HepG2 (cell line): Measurements from ENCODE around the gene TSPAN31. TPM values are rescaled to one million over a fixed set of nuclear protein-coding genes. Genes with fewer than 3 reads are reported as not detected.

Experiments
- ETV6 ChIP-seq: sonication (generic); formaldehyde crosslinking; conservative IDR thresholded peaks from 2 replicates; pipeline ENCODE4 v1.4.0; 2020; ENCODE audit warnings: missing genetic modification reagents
- EZH2 ChIP-seq: conservative IDR thresholded peaks from 2 replicates; pipeline ENCODE4 v1.6.1; 2012; ENCODE audit warnings: mild to moderate bottlenecking, low read depth, low read length, moderate library complexity
- FOXK1 ChIP-seq: sonication (generic); formaldehyde crosslinking; IDR thresholded peaks from 2 replicates; pipeline ENCODE4 v1.4.0; 2020; ENCODE audit warnings: low read depth, missing genetic modification reagents, borderline replicate concordance
- MATR3 ChIP-seq: sonication (generic); formaldehyde crosslinking; IDR thresholded peaks from 2 replicates; pipeline ENCODE4 v1.4.0; 2020; ENCODE audit warnings: missing genetic modification reagents
- MTA1 ChIP-seq: sonication (generic); formaldehyde crosslinking; IDR thresholded peaks from 2 replicates; pipeline ENCODE4 v1.4.0; 2020; ENCODE audit warnings: missing genetic modification reagents, mild to moderate bottlenecking, borderline replicate concordance
- NFAT5 ChIP-seq: sonication (generic); formaldehyde crosslinking; IDR thresholded peaks from 2 replicates; pipeline ENCODE4 v1.4.0; 2020; ENCODE audit warnings: missing genetic modification reagents
- SUZ12 ChIP-seq: fragments of 150-350 bp; IDR thresholded peaks from 2 replicates; pipeline ENCODE4 v1.6.1; 2014; ENCODE audit warnings: low read depth, low read length
- ZFP82 ChIP-seq: sonication (generic); formaldehyde crosslinking; IDR thresholded peaks from 2 replicates; pipeline ENCODE4 v1.5.1; 2020; ENCODE audit warnings: mild to moderate bottlenecking, missing genetic modification reagents, borderline replicate concordance
- ZNF24 ChIP-seq: fragments of 450-650 bp; IDR thresholded peaks from 2 replicates; pipeline ENCODE4 v1.6.1; 2017; ENCODE audit warnings: antibody characterized with exemption, mild to moderate bottlenecking
- ZNF446 ChIP-seq: sonication (generic); formaldehyde crosslinking; IDR thresholded peaks from 2 replicates; pipeline ENCODE4 v1.5.0; 2020; ENCODE audit warnings: mild to moderate bottlenecking, missing genetic modification reagents
- ZNF788 ChIP-seq: sonication (generic); formaldehyde crosslinking; IDR thresholded peaks from 2 replicates; pipeline ENCODE4 v1.5.0; 2020; ENCODE audit warnings: mild to moderate bottlenecking, missing genetic modification reagents, borderline replicate concordance
- ZSCAN31 ChIP-seq: sonication (generic); formaldehyde crosslinking; IDR thresholded peaks from 2 replicates; pipeline ENCODE4 v1.5.0; 2020; ENCODE audit warnings: low read depth, mild to moderate bottlenecking, missing genetic modification reagents
- polyA plus RNA-seq, 8 experiments: library from polyadenylated mRNA; depleted of rRNA in 3 of 8; stranded (reverse) in 7 of 8; unstranded in 1 of 8; fragments of >200 nt; fragmentation: Illumina TruSeq in 4 of 8; extraction: Trizol in 4 of 8; gene quantifications; 2 replicates each; pipeline versions ENCODE4 v1.2.1 to v1.2.3, GENCODE V29; 2011 to 2016; ENCODE audit warnings: low read depth in 4 of 8, missing spikeins in 1 of 8, mixed read lengths in 1 of 8; ENCODE audit not compliant: insufficient read depth in 1 of 8
- total RNA-seq, 5 experiments: library from RNA; depleted of rRNA; stranded (reverse); fragments of >200 nt; fragmentation: Illumina TruSeq; extraction: Trizol; gene quantifications; 2 replicates each; pipeline ENCODE4 v1.2.3, GENCODE V29; 2016; ENCODE audit warnings: low read depth in 1 of 5
- TF ChIP-seq, protein P1 (sequence below), 2 experiments: sonication (generic) in 1 of 2; formaldehyde crosslinking in 1 of 2; IDR thresholded peaks; 2 replicates each; pipeline versions ENCODE4 v1.4.0 to v1.6.1; 2016 to 2020; ENCODE audit warnings: borderline replicate concordance in 1 of 2, low read depth in 1 of 2, mild to moderate bottlenecking in 1 of 2, missing genetic modification reagents in 1 of 2
- TF ChIP-seq, protein P2 (sequence below): sonication (generic); formaldehyde crosslinking; IDR thresholded peaks from 2 replicates; pipeline ENCODE4 v1.8.0; 2022; ENCODE audit warnings: mild to moderate bottlenecking, missing genetic modification reagents, moderate library complexity
- TF ChIP-seq, protein P3 (sequence below): sonication (generic); formaldehyde crosslinking; IDR thresholded peaks from 2 replicates; pipeline ENCODE4 v1.5.0; 2020; ENCODE audit warnings: mild to moderate bottlenecking, missing genetic modification reagents

Gene TSPAN31
- total and polyA plus RNA-seq, 2 of the 13 experiments (the other 11 are each of a cell fraction or from before 2014, with no cell fraction given), result 10.4 to 24.6 TPM

DNA sequence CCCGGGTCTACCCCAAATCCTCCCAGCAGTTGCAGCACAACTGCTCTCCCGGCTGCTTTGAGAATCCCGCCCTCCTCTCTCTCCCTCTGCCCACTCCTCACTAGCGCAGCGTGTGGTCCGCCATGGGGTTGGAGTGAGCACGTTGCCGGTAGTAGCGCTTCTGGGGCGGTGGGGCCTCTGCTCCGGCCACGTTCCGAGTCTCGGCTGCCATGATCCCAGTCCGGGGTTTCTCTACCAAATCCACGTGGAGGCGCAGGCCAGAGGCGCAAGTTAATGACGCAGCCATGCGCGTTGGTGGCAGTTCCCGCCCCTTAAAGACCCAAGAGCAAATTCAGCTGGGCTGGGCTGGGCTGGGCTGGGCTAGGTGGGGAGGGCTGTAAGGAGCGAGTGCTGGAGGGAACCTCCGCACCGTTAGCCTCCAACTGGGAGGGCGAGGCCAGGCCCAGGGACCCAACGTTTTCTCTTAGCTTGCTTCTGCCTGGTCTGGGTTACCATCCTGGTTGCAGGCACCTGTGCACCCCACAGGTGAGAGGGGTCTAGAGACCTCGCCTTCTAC lies 27.1 kb downstream of the TSPAN31 start, which contains the start of gene METTL1 (continued):
- TF ChIP-seq, protein P1, sequence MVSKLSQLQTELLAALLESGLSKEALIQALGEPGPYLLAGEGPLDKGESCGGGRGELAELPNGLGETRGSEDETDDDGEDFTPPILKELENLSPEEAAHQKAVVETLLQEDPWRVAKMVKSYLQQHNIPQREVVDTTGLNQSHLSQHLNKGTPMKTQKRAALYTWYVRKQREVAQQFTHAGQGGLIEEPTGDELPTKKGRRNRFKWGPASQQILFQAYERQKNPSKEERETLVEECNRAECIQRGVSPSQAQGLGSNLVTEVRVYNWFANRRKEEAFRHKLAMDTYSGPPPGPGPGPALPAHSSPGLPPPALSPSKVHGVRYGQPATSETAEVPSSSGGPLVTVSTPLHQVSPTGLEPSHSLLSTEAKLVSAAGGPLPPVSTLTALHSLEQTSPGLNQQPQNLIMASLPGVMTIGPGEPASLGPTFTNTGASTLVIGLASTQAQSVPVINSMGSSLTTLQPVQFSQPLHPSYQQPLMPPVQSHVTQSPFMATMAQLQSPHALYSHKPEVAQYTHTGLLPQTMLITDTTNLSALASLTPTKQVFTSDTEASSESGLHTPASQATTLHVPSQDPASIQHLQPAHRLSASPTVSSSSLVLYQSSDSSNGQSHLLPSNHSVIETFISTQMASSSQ (IDR thresholded peaks at IDR 0.05; ENCODE audit: low read depth), result no peak
- TF ChIP-seq, protein P1 (CRISPR knock-in tag; IDR thresholded peaks at IDR 0.05; ENCODE audit: borderline replicate concordance), result peak; percentile 84
- TF ChIP-seq SUZ12 (no peak), NFAT5 (CRISPR knock-in tag) (no peak; the same call in 1 of the 2 replicates), FOXK1 (CRISPR knock-in tag) (peak; percentile 92), MATR3 (CRISPR knock-in tag) (no peak), ZFP82 (no peak), ZNF788 (CRISPR knock-in tag) (peak; percentile 81; the same call in 1 of the 2 replicates), MTA1 (CRISPR knock-in tag) (no peak), ZNF24 (no peak), EZH2 (no peak), ZSCAN31 (CRISPR knock-in tag) (peak; percentile 92; the same call in 1 of the 2 replicates), ETV6 (CRISPR knock-in tag) (no peak; the same call in 1 of the 2 replicates), ZNF446 (CRISPR knock-in tag) (peak; percentile 46)
- TF ChIP-seq, protein P2, sequence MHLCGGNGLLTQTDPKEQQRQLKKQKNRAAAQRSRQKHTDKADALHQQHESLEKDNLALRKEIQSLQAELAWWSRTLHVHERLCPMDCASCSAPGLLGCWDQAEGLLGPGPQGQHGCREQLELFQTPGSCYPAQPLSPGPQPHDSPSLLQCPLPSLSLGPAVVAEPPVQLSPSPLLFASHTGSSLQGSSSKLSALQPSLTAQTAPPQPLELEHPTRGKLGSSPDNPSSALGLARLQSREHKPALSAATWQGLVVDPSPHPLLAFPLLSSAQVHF (CRISPR knock-in tag), result 0 out of 2 replicates have a peak, but pooled peaks have one; percentile 73
- TF ChIP-seq, protein P3, sequence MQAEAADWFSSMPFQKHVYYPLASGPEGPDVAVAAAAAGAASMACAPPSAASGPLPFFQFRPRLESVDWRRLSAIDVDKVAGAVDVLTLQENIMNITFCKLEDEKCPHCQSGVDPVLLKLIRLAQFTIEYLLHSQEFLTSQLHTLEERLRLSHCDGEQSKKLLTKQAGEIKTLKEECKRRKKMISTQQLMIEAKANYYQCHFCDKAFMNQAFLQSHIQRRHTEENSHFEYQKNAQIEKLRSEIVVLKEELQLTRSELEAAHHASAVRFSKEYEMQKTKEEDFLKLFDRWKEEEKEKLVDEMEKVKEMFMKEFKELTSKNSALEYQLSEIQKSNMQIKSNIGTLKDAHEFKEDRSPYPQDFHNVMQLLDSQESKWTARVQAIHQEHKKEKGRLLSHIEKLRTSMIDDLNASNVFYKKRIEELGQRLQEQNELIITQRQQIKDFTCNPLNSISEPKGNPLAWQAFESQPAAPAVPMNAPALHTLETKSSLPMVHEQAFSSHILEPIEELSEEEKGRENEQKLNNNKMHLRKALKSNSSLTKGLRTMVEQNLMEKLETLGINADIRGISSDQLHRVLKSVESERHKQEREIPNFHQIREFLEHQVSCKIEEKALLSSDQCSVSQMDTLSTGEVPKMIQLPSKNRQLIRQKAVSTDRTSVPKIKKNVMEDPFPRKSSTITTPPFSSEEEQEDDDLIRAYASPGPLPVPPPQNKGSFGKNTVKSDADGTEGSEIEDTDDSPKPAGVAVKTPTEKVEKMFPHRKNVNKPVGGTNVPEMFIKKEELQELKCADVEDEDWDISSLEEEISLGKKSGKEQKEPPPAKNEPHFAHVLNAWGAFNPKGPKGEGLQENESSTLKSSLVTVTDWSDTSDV, result no peak
